Germinal center (tissue), 1 donor: ENCODE results near the gene ARHGDIA.
A peak's percentile ranks its signal among the peaks of the same experiment; 100 is the strongest.
"Not testable (repeated sequence)": the region's sequence is repeated elsewhere in the genome, so short reads cannot be mapped to it uniquely, and the experiment has no call there.

ENCODE experiments used
- DNase-seq: peaks from one replicate; pipeline ENCODE4 v3.0.0; 2012; ENCODE audit warnings: mixed read lengths, low spot score

Gene ARHGDIA

GRCh38 chr17:81870981-81871386 lies at the start of gene ARHGDIA:
TSS of gene ARHGDIA (minus strand) at chr17:81871337. CDS start at chr17:81869930, 1,407 bp downstream.
- DNase-seq = no peak

DNA sequence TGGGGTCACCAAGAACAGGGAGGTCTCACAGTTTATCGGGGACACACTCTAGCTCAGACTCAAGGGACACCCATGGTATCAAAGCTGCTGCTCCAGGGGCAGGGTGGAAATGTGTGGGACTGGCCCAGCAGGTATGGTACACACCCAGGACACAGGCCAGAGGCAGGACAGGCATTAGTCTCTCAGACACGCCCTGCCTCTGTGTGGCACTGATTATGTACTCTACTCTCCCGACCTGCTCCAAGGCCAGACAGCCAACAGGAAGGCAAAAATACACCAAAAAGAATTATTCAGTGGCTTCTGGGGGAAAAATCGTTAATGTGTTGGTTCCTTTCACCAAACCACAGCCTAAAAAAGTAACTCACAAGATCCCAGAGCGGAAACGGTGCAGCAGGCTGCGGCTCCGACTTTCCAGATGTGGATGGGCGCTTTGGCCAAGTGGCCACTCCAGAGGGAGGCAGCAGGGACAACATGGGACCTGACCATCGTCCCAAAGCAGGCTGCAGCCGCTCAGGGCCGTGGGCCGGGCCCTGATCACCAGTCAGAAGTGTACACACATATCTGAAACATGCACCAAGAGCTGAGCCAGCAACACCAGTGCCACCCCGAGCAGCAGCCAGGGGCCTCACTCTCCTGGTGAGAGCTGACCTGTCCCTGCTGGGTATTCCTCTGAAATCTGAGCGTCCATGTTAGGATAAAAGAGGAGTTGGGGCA lies 47.9 kb upstream of the ARHGDIA start:
- DNase-seq = no peak

GRCh38 chr17:81918333-81918669 lies 47.2 kb upstream of the ARHGDIA start:
- DNase-seq = not testable (repeated sequence)

DNA sequence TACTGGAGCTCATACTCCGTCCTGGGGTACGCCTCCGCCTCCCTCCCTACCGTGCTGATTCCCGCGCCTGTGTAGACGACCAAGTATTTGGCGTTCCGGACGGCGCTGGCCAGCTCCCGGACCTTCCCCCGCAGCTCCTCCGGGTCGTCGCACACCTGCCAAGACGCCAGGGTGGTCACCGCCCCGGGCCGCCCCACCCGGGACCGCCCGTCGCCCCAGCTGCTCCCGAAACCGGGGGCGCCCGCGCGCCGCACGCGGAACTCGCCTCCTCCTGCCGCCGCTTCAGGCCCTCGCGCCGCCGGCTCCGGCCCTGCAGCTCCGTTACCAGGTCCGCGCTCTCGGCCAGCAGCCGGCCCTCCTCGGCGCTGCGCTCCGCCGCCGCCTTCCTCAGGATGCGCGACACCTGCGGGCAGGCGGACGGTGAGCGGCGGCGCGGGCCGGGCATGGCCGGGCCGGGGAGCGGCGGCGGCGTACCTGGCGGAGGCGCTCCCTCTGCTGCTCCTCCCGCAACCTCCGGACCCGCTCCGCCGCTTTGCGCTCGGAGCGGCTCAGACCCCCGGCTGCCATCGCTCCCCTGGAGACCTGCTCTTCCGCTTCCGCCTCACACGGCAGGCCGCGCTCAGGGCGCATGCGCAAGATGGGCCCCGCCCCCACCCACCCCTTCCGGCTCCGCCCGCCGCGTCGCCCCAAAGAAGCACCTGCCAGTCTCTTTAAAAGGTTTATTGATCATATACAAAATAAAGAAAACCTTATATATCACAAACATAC lies 46.6 kb upstream of the ARHGDIA start, which contains the start of gene SIRT7:
Gene SIRT7, minus strand, starts transcription at position 612 of the 768 bp plus-strand sequence. Its CDS starts 45 bp downstream, at position 567.
- DNase-seq = peak; percentile 97

DNA sequence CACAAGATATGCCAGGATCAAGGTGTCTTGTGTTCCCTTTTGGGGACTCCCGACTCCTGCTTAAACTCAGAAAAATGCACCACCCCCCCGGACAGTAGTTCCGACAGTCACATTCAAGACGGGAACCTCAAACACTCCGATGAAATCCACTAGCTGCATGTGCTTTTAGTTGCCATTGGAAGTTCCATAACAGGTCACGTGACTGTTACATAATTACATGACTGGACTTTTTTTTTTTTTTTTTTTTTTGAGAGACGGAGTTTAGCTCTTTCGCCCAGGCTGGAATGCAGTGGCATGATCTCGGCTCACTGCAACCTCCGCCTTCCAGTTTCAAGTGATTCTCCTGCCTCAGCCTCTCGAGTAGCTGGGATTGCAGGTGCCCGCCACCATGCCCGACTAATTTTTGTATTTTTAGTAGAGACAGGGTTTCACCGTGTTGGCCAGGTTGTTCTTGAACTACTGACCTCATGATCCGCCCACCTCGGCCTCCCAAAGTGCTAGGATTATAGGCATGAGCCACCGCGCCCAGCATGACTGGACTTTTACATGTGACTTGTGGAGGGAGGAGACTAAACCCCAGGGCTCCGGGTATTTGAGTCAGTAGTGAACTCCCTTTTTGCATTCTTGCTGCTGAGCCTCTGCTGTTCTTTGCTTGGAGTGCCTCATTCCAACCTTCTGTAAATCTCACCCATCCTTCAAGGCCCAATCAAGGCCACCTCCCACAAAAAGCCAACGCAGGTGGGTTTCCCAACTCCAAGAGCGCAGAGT lies 45.3 kb upstream of the ARHGDIA start:
- no peak for DNase-seq

DNA sequence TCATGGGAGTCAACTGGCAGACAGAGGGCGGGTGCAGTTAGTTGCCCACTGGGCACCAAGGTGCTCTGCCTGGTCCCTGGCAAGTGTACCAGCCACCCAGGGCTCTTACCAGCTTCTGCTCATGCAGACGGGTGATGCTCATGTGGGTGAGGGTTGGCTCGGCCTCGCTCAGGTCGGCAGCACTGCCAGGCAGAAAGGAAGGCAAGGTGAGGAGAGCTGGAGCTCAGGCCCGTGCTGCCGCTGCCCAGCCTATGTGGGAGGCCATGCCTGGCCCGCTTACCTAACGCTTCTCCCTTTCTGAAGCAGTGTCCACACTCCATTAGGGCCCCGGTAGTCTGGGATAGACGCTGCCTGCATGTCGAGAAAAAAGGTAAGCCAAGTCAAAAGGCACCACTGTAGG lies 44.2 kb upstream of the ARHGDIA start:
- no peak for DNase-seq

- DNase-seq = no peak
These were observed 43.1 kb upstream of the ARHGDIA start for GRCh38 chr17:81914103-81914850.

- no peak for DNase-seq
These were observed 42.4 kb upstream of the ARHGDIA start for GRCh38 chr17:81913394-81914102.

DNA sequence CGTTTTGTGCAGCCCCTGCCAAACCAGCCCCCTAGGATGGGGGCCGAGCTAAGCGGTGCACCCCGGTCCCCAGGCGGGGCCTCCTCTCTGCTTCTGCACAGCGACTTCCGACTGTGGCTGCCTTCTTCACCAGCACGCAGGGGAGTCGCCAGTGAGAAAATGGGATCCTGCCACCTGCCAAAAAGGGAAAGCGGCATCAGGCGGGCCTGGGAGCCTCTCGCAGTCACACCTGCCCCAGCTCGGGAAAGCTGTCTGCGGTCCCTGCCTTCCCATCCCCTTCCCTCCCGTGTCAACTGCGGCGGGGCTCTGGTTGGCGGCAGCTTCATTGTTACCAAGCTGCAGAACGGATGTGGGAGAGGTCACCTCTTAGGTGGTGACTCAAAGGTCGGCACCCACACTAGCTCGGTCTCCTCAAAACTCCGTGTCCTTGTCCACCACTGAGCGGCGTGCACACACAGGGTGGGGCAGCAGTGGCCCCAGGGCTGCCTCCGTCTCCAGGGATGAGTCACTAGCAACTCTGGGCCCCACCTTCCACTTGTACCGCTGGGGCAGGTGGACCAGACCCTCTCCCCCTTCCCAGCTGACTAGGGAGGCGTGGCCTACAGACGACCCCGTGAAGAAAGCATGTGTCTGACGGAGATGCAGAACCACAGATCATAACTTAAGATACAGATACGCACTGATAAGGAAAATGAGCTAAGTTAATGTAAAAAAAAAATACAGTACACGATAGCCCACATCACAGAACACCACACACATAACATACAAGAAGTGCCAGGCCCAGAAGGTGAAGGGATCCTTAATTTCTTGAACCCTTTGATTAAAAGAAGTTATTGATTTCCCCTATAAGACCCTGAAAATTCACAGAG lies 41.5 kb upstream of the ARHGDIA start:
- no peak for DNase-seq

GRCh38 chr17:81911969-81912368 lies 40.8 kb upstream of the ARHGDIA start:
- DNase-seq = no peak

GRCh38 chr17:81911277-81911961 lies 40.3 kb upstream of the ARHGDIA start, which contains the start of gene PCYT2:
TSS of gene PCYT2 (minus strand) at chr17:81911399. CDS start at chr17:81911355, 44 bp downstream.
- peak; percentile 100 for DNase-seq

GRCh38 chr17:81910840-81911276 lies 39.7 kb upstream of the ARHGDIA start:
- no peak for DNase-seq

DNA sequence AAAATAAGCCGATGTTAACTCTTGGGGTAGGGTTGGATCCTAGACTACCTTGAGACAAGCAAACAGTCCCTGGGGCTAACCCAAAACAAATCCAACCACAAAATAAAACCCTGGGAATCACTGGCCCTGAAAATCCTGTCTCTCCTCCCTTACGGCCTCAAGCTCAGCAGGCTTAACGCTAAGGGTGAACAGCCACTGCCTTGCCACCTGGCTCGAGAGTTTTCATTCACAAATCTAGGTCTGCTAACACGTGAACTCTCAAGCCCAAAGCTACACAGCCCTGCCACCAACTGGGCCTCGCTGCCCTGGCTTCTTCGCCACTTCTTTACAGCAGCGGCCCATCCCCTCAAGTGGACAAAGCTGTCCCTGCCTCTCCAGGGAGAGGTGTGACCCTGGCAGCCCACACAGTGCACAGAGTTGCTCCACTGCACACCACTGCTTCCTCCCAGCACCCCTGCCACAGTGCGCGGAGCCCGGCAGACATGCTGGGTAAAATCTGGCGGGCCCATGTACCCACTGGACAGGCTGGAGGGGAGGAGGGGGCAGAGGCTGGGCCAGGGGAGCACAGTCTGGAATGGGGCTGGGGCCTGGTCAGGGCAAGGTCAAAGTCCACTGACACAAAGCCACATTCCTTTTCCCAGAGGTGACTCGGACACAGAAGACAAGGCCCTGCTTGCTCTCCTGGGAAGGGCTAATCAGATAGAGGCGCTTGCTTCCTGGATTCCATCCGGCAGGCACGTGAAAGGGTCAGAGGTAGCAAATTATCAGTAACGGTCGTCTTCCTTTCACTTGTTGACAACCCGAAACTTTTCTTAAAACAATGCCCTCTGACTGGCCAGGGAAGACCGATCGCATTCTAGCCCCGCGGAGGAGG lies 39.1 kb upstream of the ARHGDIA start:
- no peak for DNase-seq

GRCh38 chr17:81909231-81909630 lies 38.1 kb upstream of the ARHGDIA start:
- DNase-seq = no peak

- no peak for DNase-seq
These were observed 37.7 kb upstream of the ARHGDIA start for GRCh38 chr17:81908793-81909192.

DNA sequence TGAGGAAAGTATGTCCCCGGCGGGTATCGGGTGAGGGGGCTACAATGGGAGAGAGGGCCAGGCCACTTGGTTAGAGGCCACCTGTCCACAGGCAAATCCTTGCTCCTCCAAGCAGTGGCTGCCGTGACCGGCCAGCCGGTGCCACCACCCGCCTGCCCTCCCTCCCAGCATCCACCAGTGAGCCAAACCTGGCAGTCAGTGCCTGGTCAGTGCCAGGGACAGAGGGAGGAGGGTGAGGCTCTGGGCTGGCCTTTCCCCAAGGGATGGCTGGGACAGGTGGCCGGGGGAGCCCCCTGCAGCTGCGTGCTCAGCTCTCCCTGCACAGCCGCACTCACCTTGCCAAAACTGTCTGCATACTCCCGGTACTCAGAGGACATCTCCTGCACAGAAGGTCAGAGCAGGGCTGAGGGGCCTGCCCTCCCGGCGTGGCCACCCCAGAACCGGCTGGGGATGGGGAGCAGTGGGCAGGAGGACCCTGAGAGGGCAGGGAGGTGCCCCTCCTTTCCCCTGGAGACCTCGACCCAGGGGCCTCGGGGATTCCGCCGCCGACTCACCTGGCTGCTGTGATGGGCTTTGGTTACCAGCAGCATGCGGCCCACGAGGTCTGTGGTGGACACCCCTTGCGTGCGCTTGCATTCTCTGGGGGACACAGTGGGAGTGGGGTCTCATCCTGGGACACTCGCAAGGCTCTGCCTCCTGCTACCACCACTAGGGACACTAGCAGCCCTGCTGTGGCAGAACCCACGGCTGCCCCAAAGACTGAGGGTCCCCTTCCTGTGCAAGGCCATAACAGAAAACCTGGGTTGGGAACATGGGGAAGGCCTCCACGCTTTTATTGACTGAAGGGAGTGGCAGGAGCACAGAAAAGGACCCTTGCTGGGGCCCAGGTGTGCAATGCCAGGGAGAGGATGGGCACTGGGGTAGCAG lies 36.3 kb upstream of the ARHGDIA start:
- DNase-seq = no peak

GRCh38 chr17:81906476-81907218 lies 35.5 kb upstream of the ARHGDIA start:
- DNase-seq = no peak
